SU-DHL-6 (cell line): ENCODE results near the gene TMC1.
"Not testable (repeated sequence)": the region's sequence is repeated elsewhere in the genome, so short reads cannot be mapped to it uniquely, and the experiment has no call there.

Experiments used
- H2AFZ ChIP-seq: fragments of 200-600 bp; sonication (generic); 2 replicates; pipeline ENCODE4 v1.6.1; 2014; ENCODE audit warnings: low read depth, mild to moderate bottlenecking, moderate library complexity, mixed read lengths, antibody characterized with exemption, low read length; ENCODE audit not compliant: severe bottlenecking
- H3F3A ChIP-seq: fragments of 200-600 bp; shearing (Covaris generic); 2 replicates; pipeline ENCODE4 v1.6.0; 2016; ENCODE audit warnings: antibody characterized with exemption, mild to moderate bottlenecking; ENCODE audit not compliant: insufficient read depth
- H3K27ac ChIP-seq: fragments of 200-600 bp; sonication (generic); 2 replicates; pipeline ENCODE4 v1.5.1; 2016; ENCODE audit warnings: low read depth, mild to moderate bottlenecking, low read length, moderate library complexity, mixed read lengths
- H3K27me3 ChIP-seq: fragments of 200-600 bp; sonication (generic), shearing (Covaris generic); 2 replicates; pipeline ENCODE4 v1.6.0; 2014; ENCODE audit warnings: mild to moderate bottlenecking, low read length
- H3K36me3 ChIP-seq: fragments of 200-600 bp; sonication (generic); 2 replicates; pipeline ENCODE4 v1.6.1; 2014; ENCODE audit warnings: mild to moderate bottlenecking, low read length, mixed read lengths
- H3K4me2 ChIP-seq: fragments of 300-600, 200-600 bp; shearing (Covaris generic), sonication (generic); 2 replicates; pipeline ENCODE4 v1.6.0; 2014; ENCODE audit warnings: low read length, low read depth, mild to moderate bottlenecking; ENCODE audit not compliant: poor library complexity, severe bottlenecking
- H3K4me3 ChIP-seq: fragments of 200-600 bp; sonication (generic); 2 replicates; pipeline ENCODE4 v1.5.1; 2014; ENCODE audit warnings: antibody characterized with exemption, low read length, mild to moderate bottlenecking, mixed read lengths; ENCODE audit not compliant: insufficient read depth, poor library complexity, severe bottlenecking
- H3K79me2 ChIP-seq: fragments of 200-600 bp; sonication (generic); 2 replicates; pipeline ENCODE4 v1.6.1; 2014; ENCODE audit warnings: mild to moderate bottlenecking, low read length, moderate library complexity; ENCODE audit not compliant: insufficient read depth
- H3K9ac ChIP-seq: fragments of 200-600 bp; sonication (generic); 2 replicates; pipeline ENCODE4 v1.7.0; 2014; ENCODE audit warnings: mild to moderate bottlenecking, low read length
- H3K9me2 ChIP-seq: fragments of 200-600 bp; sonication (generic); replicated peaks from 2 replicates; pipeline ENCODE4 v1.6.1; 2014; ENCODE audit warnings: low read length; ENCODE audit not compliant: insufficient read depth
- H3K9me3 ChIP-seq: fragments of 200-600 bp; sonication (generic); 2 replicates; pipeline ENCODE4 v1.6.1; 2014; ENCODE audit warnings: low read length, mixed read lengths; ENCODE audit not compliant: insufficient read depth
- H4K20me1 ChIP-seq: fragments of 200-600 bp; sonication (generic); 2 replicates; pipeline ENCODE4 v1.6.1; 2014; ENCODE audit warnings: low read depth, mild to moderate bottlenecking, antibody characterized with exemption, low read length, moderate library complexity, mixed read lengths
- EZH2phosphoT487 ChIP-seq: fragments of 200-600 bp; sonication (generic), shearing (Covaris generic); conservative IDR thresholded peaks from 2 replicates; pipeline ENCODE4 v1.6.1; 2018; ENCODE audit warnings: mild to moderate bottlenecking, antibody characterized with exemption, low read length, moderate library complexity, mixed read lengths
- TF ChIP-seq, protein P1 (sequence below): fragments of 200-600 bp; sonication (generic); IDR thresholded peaks from one replicate; pipeline ENCODE4 v1.5.1; 2017; ENCODE audit warnings: antibody characterized with exemption, mild to moderate bottlenecking, low read length, moderate library complexity; ENCODE audit not compliant: insufficient read depth, poor library complexity, severe bottlenecking

Gene TMC1

DNA sequence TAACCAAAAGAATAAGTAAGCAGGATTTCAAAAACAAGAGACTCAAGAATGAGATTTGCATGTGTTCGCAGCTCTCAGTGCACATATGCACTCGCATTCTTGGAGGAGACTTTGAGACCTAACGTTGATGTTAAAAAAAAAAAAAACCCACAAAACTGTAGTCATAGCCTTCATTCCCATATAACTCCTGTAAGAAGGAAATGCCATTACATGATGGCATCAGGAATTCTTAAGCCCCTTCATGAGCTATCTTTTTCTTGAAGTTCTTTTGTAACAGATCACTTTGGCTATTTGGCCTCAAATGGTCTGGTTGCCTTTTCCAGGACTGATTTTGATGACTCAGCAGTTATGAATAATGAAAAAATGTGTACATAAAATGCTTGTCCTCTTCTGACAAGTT lies 317.7 kb downstream of the TMC1 start:
- no peak overlapping the region for H2AFZ ChIP-seq
- H3K27me3 ChIP-seq: no peaks in the 10 kb centered on the region
- no peaks in the 10 kb centered on the region for H3K36me3 ChIP-seq
- no peaks in the 10 kb centered on the region for H3K9me2 ChIP-seq
- H3K4me2 ChIP-seq: no peak overlapping the region
- TF ChIP-seq, protein P1, sequence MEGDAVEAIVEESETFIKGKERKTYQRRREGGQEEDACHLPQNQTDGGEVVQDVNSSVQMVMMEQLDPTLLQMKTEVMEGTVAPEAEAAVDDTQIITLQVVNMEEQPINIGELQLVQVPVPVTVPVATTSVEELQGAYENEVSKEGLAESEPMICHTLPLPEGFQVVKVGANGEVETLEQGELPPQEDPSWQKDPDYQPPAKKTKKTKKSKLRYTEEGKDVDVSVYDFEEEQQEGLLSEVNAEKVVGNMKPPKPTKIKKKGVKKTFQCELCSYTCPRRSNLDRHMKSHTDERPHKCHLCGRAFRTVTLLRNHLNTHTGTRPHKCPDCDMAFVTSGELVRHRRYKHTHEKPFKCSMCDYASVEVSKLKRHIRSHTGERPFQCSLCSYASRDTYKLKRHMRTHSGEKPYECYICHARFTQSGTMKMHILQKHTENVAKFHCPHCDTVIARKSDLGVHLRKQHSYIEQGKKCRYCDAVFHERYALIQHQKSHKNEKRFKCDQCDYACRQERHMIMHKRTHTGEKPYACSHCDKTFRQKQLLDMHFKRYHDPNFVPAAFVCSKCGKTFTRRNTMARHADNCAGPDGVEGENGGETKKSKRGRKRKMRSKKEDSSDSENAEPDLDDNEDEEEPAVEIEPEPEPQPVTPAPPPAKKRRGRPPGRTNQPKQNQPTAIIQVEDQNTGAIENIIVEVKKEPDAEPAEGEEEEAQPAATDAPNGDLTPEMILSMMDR: no peak
- TF ChIP-seq EZH2phosphoT487: no peak
- H4K20me1 ChIP-seq: no peaks in the 10 kb centered on the region
- H3K27ac ChIP-seq: no peak overlapping the region
- H3K9me3 ChIP-seq: no peaks in the 10 kb centered on the region
- H3K79me2 ChIP-seq: no peaks in the 10 kb centered on the region
- no peak overlapping the region for H3K9ac ChIP-seq
- no peak overlapping the region for H3K4me3 ChIP-seq
- H3F3A ChIP-seq: no peaks in the 10 kb centered on the region

DNA sequence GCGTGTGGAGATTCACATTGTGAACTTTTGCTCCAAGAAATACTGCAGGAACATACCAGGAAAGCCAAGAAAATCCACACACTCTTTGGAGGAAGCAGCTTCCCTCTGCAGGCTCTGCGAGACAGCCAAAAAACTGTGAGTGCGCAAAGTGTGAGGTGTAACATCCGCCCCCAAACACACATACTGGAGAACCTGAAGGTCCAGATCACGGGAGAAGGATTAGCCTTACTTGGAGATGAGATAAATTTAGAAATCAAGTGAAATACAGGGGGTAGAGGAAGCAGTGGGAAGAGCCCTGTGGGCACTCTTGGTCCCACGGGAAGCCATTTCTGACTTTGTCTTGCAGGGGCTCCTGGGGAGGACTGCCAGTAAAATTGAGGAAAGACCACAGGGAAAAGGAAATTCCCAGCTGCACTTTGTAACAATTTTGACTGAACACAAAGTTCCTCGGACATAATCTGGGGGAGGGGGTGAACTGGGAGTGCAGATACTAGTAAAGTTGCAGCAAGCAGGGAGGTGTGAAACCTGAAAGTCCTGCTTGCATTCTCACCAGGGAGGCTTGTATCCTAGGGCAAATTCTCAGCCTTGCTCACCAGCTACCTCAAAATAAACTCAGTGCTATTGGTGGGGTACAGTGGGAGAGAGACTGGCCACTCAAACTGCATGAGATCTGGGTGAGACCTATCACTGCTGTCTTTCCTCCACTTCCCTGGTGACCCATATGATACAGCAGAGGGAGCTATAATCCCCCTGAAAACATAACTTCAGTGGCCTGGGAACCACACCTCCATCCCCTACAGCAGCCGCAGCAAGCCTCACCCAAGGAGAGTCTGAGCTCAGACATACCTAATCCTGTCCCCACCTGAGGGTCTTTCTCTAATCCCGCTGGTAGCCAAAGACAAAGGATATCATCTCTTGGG lies 322.4 kb downstream of the TMC1 start:
- H3F3A ChIP-seq: no peaks in the 10 kb centered on the region
- no peaks in the 10 kb centered on the region for H3K79me2 ChIP-seq
- no peaks in the 10 kb centered on the region for H3K36me3 ChIP-seq
- no peaks in the 10 kb centered on the region for H4K20me1 ChIP-seq
- H3K9me3 ChIP-seq: no peaks in the 10 kb centered on the region
- H3K4me3 ChIP-seq: no peak overlapping the region
- H3K9me2 ChIP-seq: no peaks in the 10 kb centered on the region
- no peaks in the 10 kb centered on the region for H3K27me3 ChIP-seq
- H3K27ac ChIP-seq: no peak overlapping the region
- no peak overlapping the region for H3K4me2 ChIP-seq
- no peak overlapping the region for H2AFZ ChIP-seq
- no peak for TF ChIP-seq EZH2phosphoT487
- TF ChIP-seq, protein P1: no peak
- H3K9ac ChIP-seq: no peak overlapping the region

DNA sequence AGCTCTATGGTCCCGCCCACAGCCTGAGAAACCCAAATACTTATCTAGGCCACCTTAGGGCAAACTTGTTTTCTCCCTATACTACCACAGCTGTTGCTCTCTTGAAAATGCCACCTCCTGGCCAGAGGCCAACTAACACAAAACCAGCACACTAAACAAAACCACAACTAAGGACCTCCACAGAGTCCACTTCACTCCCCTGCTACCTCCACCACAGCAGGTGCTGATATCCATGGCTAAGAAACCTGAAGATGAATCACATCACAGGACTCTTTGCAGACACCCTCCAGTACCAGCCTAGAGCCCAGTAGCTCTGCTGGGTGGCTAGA lies 323.0 kb downstream of the TMC1 start:
- Histone ChIP-seq H4K20me1 (no peaks in the 10 kb centered on the region), H3K4me3 (no peak overlapping the region), H3K4me2 (no peak overlapping the region), H3K9ac (no peak overlapping the region), H3K27me3 (no peaks in the 10 kb centered on the region), H3K9me2 (no peaks in the 10 kb centered on the region), H3K79me2 (no peaks in the 10 kb centered on the region), H3F3A (no peaks in the 10 kb centered on the region), H2AFZ (no peak overlapping the region), H3K9me3 (no peaks in the 10 kb centered on the region), H3K36me3 (no peaks in the 10 kb centered on the region), H3K27ac (no peak overlapping the region)
- no peak for TF ChIP-seq EZH2phosphoT487
- TF ChIP-seq, protein P1: no peak

DNA sequence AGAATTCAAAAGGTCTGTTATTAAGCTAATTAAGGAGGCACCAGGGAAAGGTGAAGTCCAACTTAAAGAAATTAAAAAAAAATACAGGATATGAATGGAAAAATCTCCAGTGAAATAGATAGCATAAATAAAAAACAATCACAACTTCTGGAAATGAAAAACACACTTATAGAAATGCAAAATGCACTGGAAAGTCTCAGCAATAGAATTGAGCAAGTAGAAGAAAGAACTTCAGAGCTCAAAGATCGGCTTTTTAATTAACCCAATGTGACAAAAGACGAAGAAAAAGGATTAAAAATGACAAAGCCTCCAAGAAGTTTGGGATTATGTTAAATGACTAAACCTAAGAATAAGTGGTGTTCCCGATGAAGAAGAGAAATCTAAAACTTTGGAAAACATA lies 323.6 kb downstream of the TMC1 start:
- H3K27me3 ChIP-seq, H4K20me1 ChIP-seq, H3K9me2 ChIP-seq, H3K9me3 ChIP-seq, H2AFZ ChIP-seq, H3K4me3 ChIP-seq, H3K4me2 ChIP-seq, H3K79me2 ChIP-seq, H3K27ac ChIP-seq, H3F3A ChIP-seq, H3K9ac ChIP-seq, H3K36me3 ChIP-seq: not testable (repeated sequence)

DNA sequence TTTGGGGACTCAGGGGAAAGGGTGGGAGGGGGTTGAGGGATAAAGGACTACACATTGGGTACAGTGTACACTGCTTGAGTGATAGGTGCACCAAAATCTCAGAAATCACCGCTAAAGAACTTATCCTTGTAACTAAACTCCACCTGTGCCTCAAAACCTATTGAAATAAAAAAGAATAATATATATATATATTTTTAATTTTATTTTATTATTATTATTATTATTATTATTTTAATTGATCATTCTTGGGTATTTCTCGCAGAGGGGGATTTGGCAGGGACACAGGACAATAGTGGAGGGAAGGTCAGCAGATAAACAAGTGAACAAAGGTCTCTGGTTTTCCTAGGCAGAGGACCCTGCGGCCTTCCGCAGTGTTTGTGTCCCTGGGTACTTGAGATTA lies 328.8 kb downstream of the TMC1 start:
- H3F3A ChIP-seq, H3K9me2 ChIP-seq, H3K27me3 ChIP-seq, H3K9me3 ChIP-seq, H2AFZ ChIP-seq, H4K20me1 ChIP-seq, H3K27ac ChIP-seq, H3K4me2 ChIP-seq, H3K79me2 ChIP-seq, H3K9ac ChIP-seq, H3K4me3 ChIP-seq, H3K36me3 ChIP-seq: not testable (repeated sequence)
